Pericardium fibroblast (primary cell): ENCODE data around the gene CD83. TPM values are rescaled to one million over a fixed set of nuclear protein-coding genes. Genes with fewer than 3 reads are reported as not detected.

Experiments
- total RNA-seq: library from RNA; depleted of rRNA; stranded (reverse); fragments of >200 nt; gene quantifications from 2 replicates; pipeline ENCODE4 v1.2.3, GENCODE V29; 2015

CD83 gene
- 0.23 and 4.9 TPM in 2 replicates for total RNA-seq

GRCh38 chr6:14117158-14118090 is at the start of gene CD83:
Gene CD83 (plus strand): TSS chr6:14117772. CDS start chr6:14117812, 40 bp downstream.

Other genes with a start within 250 kb of the CD83 start
- gene RNF182, start 192.8 kb upstream of the CD83 start, total RNA-seq: 0.70 and 5.3 TPM in 2 replicates